Right ventricle myocardium superior (tissue), 1 donor: ENCODE results near the gene TMIE. TPM values are rescaled to one million over a fixed set of nuclear protein-coding genes. Genes with fewer than 3 reads are reported as not detected.
"Not testable (repeated sequence)": the region's sequence is repeated elsewhere in the genome, so short reads cannot be mapped to it uniquely, and the experiment has no call there.

Source experiments
- ATAC-seq: fragments of 200-7000 bp; cut with Tn5 transposase; one replicate; pipeline ENCODE4 v1.9.1; 2020; ENCODE audit warnings: mild to moderate bottlenecking; ENCODE audit not compliant: poor library complexity
- DNase-seq: peaks from one replicate; pipeline ENCODE4 v3.0.0-alpha.2; 2020
- intact Hi-C: fragments of 100-400 bp; cut with DNase I; formaldehyde crosslinking; loops from one replicate; pipeline ENCODE4 v1.11.2; 2022
- total RNA-seq: library from RNA; stranded (reverse); fragmentation: NEBNext Ultra II Directional; extraction: Animal tissue kit (Norgen Biotek cat#: 25700); gene quantifications from one replicate; pipeline ENCODE4 v1.2.1, GENCODE V29; 2021
- donor health status: DM: no; HTN: yes; CAD: no; lungs with severe emphysema.

Gene TMIE
- total RNA-seq, 1 donor from 2014 or later, result 1.00 TPM

DNA sequence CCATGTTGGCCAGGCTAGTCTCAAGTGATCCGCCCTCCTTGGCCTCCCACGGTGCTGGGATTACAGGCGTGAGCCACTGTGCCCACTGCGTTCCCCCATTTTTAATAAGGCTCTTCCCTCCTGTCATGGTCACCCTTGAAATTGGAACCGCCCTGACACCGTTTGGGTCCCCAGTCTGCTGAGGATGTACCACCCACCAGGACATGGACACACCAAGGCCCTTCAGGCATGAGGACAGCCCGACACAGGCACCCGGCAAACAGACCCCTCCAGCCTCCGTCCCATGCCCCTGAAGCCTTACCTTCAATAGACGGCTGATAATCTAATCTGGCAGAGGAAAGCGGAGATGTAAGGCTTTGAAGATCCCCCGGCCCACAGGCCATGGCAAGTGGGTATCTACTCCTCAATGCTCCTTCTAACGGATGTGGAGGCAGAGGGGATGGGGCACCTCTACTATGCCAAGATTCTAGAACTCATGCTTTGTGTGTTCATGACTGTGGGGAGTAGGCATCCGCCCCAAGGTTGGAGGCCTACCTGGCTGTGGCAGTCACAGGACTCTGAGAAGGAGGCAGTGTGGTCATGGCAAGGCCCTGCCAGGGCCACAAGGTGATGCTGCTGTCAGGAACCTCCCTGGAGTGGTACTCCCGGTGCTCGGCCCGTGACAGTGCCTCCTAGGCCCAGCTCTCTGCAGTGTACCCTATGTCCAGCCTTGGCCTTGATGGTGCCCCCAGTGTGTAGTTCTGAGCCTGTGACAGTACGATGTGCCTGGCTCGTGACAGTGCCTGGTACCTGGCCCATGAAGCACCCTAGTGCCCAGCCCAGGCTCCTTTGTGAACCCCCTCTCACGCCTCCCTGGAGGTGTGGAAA lies 35.0 kb downstream of the TMIE start:
- intact Hi-C loops, result no loop called here
- DNase-seq (no peak), ATAC-seq (no peak)

GRCh38 chr3:46737329-46737731 lies 36.1 kb downstream of the TMIE start:
- intact Hi-C loops, result no loop called here
- ATAC-seq (peak; percentile 49), DNase-seq (no peak)

- intact Hi-C loops, DNase-seq, ATAC-seq: not testable (repeated sequence)
Observed at GRCh38 chr3:46739565-46739964, 38.4 kb downstream of the TMIE start.

DNA sequence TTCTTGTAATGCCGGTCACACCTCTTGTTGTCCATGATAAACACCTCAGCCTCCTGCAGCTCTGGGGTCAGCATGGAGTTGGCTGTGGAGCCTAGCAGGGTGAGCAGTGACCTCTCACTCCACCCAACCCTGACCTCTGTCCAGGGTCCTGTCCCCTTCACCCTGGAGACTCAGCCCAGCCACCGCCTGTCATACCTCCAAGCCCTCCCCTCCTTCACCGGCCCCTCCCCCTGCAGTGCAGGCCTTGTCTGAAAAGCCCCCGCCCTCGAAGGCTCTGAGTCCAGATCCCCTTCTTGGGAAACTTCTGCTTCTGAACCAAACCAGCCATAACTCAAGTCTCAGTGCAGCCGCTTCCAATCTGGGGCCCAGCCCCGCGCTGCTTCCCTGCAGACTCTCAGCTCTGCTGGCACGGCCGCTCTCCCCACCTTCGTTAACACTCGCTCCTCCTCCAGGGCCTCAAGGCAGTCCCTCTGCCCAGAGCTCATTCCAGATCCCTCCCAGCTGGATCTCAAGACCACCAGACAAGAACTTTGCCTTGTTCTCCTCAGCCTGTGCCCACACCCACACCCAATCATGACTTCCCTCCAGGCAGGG lies 41.9 kb downstream of the TMIE start:
- ATAC-seq, result no peak
- no peak for DNase-seq
- intact Hi-C loops, result no loop called here

DNA sequence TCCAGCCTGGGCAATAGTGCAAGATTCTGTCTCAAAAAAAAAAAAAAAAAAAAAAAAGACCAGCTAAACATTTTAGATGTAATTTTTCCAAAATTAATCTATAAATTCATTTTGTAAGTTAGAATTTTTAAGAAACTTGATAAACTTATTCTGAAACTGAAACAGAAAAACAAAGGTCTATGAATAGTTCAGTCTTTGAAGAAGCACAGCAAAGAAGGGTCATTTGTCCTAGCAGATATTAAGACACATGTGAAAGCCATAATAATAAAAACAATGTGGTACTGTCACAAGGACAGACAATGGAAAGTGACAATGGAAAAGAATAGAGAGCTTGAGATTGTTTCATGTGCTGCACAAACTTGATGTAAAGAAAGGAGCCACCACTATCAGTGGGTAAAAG lies 45.5 kb downstream of the TMIE start:
- no peak for DNase-seq
- ATAC-seq, result no peak
- intact Hi-C loops, result no loop called here

- intact Hi-C loops, result no loop called here
- DNase-seq (no peak), ATAC-seq (no peak)
Observed at GRCh38 chr3:46748170-46748569, 47.0 kb downstream of the TMIE start.

GRCh38 chr3:46749129-46749528 lies 47.9 kb downstream of the TMIE start:
- ATAC-seq (no peak), DNase-seq (no peak)
- intact Hi-C loops, result no loop called here

DNA sequence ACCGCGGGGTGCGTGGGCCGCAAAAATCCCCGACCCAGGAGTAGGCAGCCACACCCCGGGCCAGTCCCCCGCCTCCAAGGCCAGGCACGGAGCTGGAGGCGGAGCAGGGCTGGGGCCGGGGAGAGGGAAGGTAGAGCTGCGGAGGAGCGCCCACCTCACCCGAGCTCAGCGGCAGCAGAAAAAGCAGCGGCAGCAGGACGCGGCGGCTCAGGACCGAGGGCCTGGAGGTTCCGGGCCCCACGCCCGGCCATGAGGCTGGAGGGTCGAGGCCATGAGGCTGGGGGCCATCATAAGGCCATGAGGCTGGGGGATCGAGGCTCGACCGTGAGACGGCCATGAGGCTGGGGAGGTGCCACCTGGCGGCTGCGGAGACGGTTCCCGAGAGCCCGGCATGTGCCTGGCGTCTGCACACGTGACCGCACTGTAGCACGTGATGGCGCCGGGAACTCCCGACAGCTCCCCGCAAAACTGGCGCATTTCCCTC lies 49.4 kb downstream of the TMIE start:
- no peak for DNase-seq
- no peak for ATAC-seq
- intact Hi-C loops, result no loop called here

DNA sequence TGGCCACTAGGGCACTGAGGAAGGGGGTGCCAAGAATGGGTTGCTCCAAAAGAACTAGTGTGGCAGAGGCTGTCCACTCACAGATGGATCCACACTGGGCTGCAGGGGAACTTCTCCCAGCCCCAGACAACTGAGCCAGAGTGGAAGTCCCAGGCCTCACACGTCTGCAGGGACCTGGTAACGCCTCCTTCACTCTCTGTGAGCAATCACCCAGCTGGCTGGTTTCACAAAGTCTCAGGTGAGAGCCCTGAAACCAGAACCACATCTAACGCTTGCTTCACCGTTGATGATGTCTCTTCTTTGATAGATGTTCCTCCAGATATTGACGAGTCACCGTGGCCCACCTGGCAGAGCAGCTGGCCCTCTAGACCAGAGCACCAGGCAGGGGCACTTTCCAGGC lies 51.9 kb downstream of the TMIE start:
- intact Hi-C loops, DNase-seq, ATAC-seq: not testable (repeated sequence)

DNA sequence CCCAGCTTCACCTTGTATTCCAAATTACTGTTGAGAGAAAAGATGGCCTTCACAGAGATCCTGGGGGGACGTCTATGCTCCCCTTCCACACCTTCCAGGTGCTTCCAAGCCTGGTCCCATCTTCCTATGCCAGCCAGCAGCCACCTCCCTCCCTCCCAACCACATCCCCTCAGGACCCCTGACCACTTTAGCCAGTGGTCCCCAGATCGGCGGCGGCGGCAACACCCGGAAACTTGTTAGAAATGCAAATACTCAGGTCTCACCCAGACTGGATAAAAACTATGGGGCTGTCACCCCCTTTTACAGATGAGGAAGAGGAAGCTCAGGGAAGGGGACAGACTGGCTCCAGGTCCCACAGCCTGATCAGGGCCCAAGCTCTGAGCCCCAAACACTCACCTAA lies 54.5 kb downstream of the TMIE start:
- ATAC-seq (no peak), DNase-seq (no peak)
- intact Hi-C loops, result no loop called here

GRCh38 chr3:46756642-46757041 lies 55.5 kb downstream of the TMIE start:
- DNase-seq, result no peak
- intact Hi-C loops, result no loop called here
- no peak for ATAC-seq

GRCh38 chr3:46759239-46760167 lies 58.3 kb downstream of the TMIE start:
- ATAC-seq (no peak), DNase-seq (no peak)
- intact Hi-C loops, result no loop called here

Other genes with a start within 250 kb of the TMIE start
- gene LTF, start 236.5 kb upstream of the TMIE start, total RNA-seq, result 3.7 TPM
- gene RTP3, start 203.4 kb upstream of the TMIE start, total RNA-seq, result not detected
- gene LRRC2, start 135.1 kb upstream of the TMIE start, total RNA-seq, result 122 TPM
- gene FAM240A, start 88.9 kb upstream of the TMIE start, total RNA-seq, result not detected
- 37.0 TPM for gene ALS2CL, start 7.7 kb upstream of the TMIE start, total RNA-seq
- 0.16 TPM for gene PRSS50, start 16.5 kb downstream of the TMIE start, total RNA-seq
- 10,727 TPM for gene MYL3, start 162.1 kb downstream of the TMIE start, total RNA-seq
- gene PTH1R, start 176.3 kb downstream of the TMIE start, total RNA-seq, result 11.8 TPM